Bronchial epithelial cell (primary cell): ENCODE data around the gene EEF2K. TPM values are rescaled to one million over a fixed set of nuclear protein-coding genes. Genes with fewer than 3 reads are reported as not detected.

Source experiments
- DNase-seq: peaks from one replicate; pipeline ENCODE4 v3.0.0-alpha.2; 2010; ENCODE audit warnings: low read depth
- FAIRE-seq: peaks from 2 replicates; lab custom pipeline; 2011; peaks lifted over from hg19 to GRCh38; lab: Jason Lieb, UNC
- H3K27me3 ChIP-seq: 2 replicates; pipeline ENCODE4 v1.5.1; 2011; ENCODE audit warnings: low read length; ENCODE audit not compliant: control insufficient read depth, insufficient read depth
- H3K36me3 ChIP-seq: 2 replicates; pipeline ENCODE4 v1.5.1; 2011; ENCODE audit warnings: low read length; ENCODE audit not compliant: control insufficient read depth, insufficient read depth
- H3K4me3 ChIP-seq: 2 replicates; pipeline ENCODE4 v1.5.1; 2011; ENCODE audit warnings: mild to moderate bottlenecking, low read depth, low read length, control low read depth
- total RNA-seq: library from RNA; depleted of rRNA; stranded (reverse); fragments of >200 nt; gene quantifications from 2 replicates; pipeline ENCODE4 v1.2.1, GENCODE V29; 2014
- TF ChIP-seq, protein P1 (sequence below): IDR thresholded peaks from 2 replicates; pipeline ENCODE4 v1.5.1; 2011; ENCODE audit warnings: mild to moderate bottlenecking, moderate library complexity, low read length, control low read depth, inconsistent platforms; ENCODE audit not compliant: insufficient read depth, severe bottlenecking

Gene EEF2K
- total RNA-seq, 1 donor from 2014 or later = 6.3 TPM

GRCh38 chr16:22322741-22323140 is 116.7 kb downstream of the EEF2K start:
- no peaks in the 10 kb centered on the region for H3K27me3 ChIP-seq
- H3K4me3 ChIP-seq = no peak overlapping the region
- TF ChIP-seq, protein P1, sequence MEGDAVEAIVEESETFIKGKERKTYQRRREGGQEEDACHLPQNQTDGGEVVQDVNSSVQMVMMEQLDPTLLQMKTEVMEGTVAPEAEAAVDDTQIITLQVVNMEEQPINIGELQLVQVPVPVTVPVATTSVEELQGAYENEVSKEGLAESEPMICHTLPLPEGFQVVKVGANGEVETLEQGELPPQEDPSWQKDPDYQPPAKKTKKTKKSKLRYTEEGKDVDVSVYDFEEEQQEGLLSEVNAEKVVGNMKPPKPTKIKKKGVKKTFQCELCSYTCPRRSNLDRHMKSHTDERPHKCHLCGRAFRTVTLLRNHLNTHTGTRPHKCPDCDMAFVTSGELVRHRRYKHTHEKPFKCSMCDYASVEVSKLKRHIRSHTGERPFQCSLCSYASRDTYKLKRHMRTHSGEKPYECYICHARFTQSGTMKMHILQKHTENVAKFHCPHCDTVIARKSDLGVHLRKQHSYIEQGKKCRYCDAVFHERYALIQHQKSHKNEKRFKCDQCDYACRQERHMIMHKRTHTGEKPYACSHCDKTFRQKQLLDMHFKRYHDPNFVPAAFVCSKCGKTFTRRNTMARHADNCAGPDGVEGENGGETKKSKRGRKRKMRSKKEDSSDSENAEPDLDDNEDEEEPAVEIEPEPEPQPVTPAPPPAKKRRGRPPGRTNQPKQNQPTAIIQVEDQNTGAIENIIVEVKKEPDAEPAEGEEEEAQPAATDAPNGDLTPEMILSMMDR = no peak
- FAIRE-seq = no peak
- no peak for DNase-seq
- peaks cover 51% of the 10 kb centered on the region for H3K36me3 ChIP-seq

DNA sequence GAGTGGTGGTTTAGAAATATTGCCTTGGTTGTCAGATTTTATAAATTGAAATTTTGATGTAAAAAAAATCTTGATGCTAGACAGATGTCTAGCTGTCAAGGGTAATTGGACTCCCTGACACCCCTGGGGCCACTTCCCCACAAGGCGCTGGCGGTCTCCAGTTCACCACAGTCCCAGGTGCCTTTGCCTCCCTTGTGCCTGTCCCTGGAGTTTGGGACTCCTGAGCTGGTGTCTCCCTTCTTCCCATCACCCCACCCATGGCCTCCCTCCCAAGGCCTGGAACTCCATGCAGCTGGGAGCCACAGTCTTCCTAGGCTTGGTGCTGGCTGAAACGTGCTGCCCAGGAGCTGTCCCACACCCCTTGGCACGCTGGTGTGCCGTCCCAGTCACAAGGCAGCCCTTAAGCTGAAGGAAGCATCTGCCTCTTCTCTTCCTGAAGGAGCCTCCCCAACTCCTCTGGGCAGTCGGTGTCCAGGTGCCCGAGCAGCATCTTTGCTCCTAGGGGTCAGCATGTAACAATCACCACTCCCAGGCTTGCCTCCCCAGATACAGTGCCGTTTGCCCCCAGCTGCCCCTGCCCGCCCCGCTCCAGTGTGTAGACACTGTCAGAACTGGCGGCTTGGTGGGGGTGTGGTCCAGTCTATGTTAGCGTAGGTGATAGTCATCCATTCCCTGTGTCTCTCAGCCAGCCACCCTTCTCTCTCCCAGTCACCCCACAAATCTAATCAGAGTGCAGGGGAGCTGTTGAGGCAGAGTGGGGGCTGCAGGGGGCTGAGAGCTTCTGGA is 117.3 kb downstream of the EEF2K start:
- DNase-seq (no peak), FAIRE-seq (no peak)
- H3K36me3 ChIP-seq = peaks cover 53% of the 10 kb centered on the region
- no peak overlapping the region for H3K4me3 ChIP-seq
- H3K27me3 ChIP-seq = no peaks in the 10 kb centered on the region
- TF ChIP-seq, protein P1 = no peak

DNA sequence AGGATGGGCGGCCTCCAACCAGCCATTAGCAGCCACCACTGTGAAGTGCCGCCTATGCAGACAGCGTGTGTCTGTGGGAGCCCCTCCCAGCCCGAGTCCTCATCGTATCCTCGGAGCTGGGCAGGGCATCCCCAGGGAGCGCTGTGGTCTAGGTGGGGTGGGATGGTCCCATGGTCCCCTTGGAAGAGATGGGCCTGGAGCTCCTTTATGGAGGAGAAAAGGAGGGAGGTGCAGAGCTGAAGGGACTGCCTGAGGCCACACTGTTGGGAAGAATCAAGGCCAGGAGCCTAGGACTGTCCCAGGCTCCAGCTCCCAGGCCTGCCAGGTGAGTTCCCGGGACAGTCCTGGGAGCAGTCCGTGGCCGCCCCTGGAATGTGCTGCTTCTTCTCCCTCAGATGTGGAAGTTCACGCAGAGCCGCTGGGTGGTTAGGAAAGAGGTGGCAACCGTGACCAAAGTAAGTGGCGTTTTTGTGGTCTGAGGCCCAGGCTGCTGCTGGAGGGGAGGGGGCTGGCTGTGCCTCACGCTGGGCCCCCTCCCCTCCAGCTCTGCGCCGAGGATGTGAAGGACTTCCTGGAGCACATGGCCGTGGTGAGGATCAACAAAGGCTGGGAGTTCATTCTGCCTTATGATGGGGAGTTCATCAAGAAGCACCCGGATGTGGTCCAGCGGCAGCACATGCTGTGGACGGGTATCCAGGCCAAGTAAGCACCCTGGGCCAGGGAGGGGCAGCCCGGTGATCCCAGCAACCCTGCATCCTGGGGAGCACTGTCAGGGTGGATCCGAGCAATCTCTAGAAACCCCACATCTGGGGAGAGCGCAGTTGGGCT is 118.1 kb downstream of the EEF2K start:
- Histone ChIP-seq H3K36me3 (peaks cover 52% of the 10 kb centered on the region), H3K4me3 (no peak overlapping the region), H3K27me3 (no peaks in the 10 kb centered on the region)
- TF ChIP-seq, protein P1 = no peak
- DNase-seq (no peak), FAIRE-seq (no peak)

DNA sequence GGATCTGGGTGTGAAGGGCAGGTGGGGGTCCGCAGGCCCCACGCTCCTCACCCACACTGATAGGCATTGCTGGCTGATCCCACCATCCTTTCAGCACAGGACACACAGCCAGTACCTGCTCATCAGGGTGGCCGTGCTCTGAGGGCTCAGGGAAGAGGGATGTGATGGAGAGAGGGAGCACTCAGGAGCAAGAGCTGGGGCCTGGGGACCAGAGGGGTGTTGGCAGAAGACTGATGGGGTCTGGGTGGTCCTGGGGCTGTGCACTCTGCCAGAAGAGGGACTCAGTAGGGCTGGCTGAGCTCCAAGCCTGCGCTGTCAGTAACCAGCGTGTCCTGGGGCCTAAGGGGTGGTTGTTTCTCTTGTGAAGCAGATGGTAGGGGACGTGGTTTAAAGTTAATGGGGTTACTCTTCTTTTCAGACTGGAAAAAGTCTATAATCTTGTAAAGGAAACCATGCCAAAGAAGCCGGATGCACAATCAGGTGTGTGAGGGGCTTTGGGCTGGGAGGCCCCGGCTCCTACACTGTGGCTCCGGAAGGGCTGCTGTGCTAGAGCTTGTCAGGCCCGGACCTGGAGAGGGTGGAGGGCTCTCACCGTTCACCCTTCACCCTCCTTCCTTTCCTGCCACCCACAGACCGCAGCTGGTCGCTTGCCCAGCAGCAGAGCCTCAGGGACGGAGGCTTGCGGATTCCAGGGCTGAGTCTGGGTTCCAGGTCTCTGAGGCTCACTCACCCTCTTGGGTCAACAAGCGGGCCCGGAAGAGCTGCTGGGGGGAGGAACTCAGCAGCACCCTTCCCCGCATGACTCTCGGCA is 118.9 kb downstream of the EEF2K start:
- no peak overlapping the region for H3K4me3 ChIP-seq
- H3K36me3 ChIP-seq = peaks cover 52% of the 10 kb centered on the region
- no peaks in the 10 kb centered on the region for H3K27me3 ChIP-seq
- TF ChIP-seq, protein P1 = no peak
- no peak for DNase-seq
- FAIRE-seq = no peak

GRCh38 chr16:22325598-22326368 is 119.7 kb downstream of the EEF2K start:
- FAIRE-seq = no peak
- Histone ChIP-seq H3K36me3 (peaks cover 52% of the 10 kb centered on the region), H3K4me3 (no peak overlapping the region), H3K27me3 (no peaks in the 10 kb centered on the region)
- TF ChIP-seq, protein P1 = no peak
- no peak for DNase-seq
